ENCODE data around the gene SANBR.

The SANBR gene

GRCh38 chr2:61090386-61090921 lies 24.8 kb downstream of the SANBR start:
- peak; percentile 78 for DNase-seq (ENCODE audit: low read depth)

- DNase-seq (ENCODE audit: low read depth), result no peak
Measured at GRCh38 chr2:61091485-61091884, 25.8 kb downstream of the SANBR start.

- DNase-seq (ENCODE audit: low read depth), result no peak
Measured at GRCh38 chr2:61096438-61096837, 30.8 kb downstream of the SANBR start.

GRCh38 chr2:61100801-61101200 lies 35.1 kb downstream of the SANBR start:
- DNase-seq (ENCODE audit: low read depth), result no peak

GRCh38 chr2:61109291-61109690 lies 43.6 kb downstream of the SANBR start:
- DNase-seq (ENCODE audit: low read depth), result peak; percentile 57

- DNase-seq (ENCODE audit: low read depth), result no peak
Measured at GRCh38 chr2:61111708-61112107, 46.0 kb downstream of the SANBR start.

GRCh38 chr2:61114147-61114546 lies 48.5 kb downstream of the SANBR start:
- DNase-seq (ENCODE audit: low read depth), result no peak

All from iris pigment epithelial cell (primary cell).